HG03139 (cell line): ENCODE results near the gene HBG2.
"Not testable (repeated sequence)": the region's sequence is repeated elsewhere in the genome, so short reads cannot be mapped to it uniquely, and the experiment has no call there.

Experiments used
- ATAC-seq: cut with Tn5 transposase; IDR thresholded peaks from one replicate; pipeline ENCODE4 v1.9.1; 2021; ENCODE audit not compliant: unreplicated experiment

The HBG2 gene

GRCh38 chr11:5282628-5283027 lies 28.0 kb upstream of the HBG2 start:
- no peak for ATAC-seq

- ATAC-seq, result no peak
Observed at GRCh38 chr11:5281596-5281995, 27.0 kb upstream of the HBG2 start.

DNA sequence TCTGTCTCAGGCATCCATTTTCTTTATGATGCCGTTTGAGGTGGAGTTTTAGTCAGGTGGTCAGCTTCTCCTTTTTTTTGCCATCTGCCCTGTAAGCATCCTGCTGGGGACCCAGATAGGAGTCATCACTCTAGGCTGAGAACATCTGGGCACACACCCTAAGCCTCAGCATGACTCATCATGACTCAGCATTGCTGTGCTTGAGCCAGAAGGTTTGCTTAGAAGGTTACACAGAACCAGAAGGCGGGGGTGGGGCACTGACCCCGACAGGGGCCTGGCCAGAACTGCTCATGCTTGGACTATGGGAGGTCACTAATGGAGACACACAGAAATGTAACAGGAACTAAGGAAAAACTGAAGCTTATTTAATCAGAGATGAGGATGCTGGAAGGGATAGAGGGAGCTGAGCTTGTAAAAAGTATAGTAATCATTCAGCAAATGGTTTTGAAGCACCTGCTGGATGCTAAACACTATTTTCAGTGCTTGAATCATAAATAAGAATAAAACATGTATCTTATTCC lies 26.1 kb upstream of the HBG2 start:
- ATAC-seq, result peak; percentile 96

DNA sequence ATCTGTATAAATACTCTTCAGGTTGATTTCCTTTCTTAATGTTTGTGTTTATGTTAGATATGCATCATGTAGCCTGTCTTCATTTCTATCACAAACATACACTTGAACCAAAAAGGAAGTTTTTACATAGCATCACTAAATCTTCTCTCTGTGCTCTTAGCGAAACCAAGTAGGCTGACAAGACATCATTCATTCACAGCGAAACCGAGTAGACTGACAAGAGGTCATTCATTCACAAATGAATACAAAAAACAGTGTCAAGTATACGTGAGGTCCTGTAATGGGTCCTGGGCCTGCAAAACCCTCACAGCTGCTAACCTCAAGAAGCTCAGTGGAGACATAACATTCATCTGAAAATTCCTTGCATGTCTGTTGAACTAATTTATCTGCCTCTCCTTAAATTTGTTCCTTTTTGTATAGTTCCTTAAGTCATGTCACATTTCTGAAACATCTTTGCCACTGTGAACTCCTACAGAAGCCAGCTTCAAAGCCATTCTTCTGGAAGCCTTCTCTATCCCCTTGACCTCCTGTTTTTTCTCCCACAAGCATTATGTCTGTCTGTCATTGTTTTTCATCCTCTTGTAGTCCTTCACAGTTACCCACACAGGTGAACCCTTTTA lies 25.0 kb upstream of the HBG2 start:
- no peak for ATAC-seq

DNA sequence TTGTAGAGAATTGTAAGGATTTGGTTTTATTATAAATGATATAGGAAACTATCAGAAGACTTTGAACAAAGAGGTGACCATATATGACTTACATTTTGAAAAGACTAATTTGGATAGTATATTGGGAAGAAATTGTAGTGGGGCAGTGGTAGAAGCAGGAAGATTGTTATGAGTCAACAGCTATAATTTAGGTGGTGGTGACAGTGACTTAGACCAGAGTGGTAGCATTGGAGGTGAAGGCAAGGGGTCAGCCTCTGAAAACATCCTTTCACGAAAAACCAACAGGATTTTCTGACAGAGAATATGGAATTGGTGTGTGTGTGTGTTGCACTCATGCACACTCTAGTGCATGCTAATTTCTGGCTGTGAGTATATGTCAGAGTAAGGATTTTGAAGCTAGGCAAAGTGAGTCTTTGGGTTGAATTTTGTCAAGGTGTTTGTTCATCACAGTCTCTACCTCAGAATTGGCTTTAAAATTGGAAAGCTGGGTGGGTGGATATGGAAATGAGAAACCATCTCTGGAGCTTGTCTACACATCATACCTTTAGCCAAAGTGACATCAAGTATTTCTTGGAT lies 23.3 kb upstream of the HBG2 start:
- ATAC-seq, result peak; percentile 34

DNA sequence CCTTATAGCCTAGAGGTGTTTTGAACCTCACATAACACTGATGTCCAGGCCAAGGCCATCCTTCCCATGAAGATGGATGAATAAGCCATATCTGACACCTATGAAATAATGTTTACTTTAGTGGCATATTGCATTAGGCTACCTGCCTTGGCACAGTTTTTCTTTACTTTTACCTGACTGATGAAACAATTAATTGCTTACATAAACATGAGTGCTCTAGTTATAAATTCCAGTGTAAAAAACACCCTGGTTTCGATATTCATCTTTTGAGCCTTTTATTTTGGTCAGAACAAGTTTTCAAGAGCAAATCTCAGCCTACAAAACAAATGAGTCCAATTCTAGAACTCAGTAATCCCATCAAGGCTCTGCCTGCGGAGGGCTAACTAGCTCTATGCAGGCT lies 22.1 kb upstream of the HBG2 start:
- no peak for ATAC-seq

- no peak for ATAC-seq
Observed at GRCh38 chr11:5275369-5276110, 21.0 kb upstream of the HBG2 start.

- ATAC-seq, result no peak
Observed at GRCh38 chr11:5274395-5274794, 19.8 kb upstream of the HBG2 start.

DNA sequence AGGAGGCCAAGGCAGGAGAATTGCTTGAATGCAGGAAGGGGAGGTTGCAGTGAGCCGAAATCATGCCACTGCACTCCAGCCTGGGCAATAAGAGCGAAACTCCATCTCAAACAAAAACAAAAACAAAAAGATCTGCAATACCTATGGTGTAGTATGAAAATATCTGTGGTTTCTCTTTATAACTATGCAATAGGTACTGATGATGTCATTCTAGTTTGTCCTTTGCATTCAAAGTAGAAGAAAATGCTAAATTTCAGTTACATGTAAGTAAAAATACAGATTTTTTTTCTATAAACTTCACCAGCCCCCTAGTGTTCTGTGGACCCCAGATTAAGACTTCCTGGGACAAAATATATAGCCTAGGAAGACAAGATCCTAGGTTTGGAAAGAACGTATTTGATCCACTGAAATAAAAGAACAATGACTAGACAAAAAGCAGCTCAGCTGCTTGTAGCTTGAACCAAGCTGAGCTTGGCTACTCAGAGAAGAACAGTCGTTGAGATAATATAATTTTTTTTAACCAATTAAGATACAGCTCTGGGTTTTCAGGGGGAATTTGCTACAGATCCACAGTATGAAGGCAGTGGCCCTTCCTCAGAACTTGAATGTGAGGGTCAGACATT lies 17.9 kb upstream of the HBG2 start:
- ATAC-seq, result no peak

DNA sequence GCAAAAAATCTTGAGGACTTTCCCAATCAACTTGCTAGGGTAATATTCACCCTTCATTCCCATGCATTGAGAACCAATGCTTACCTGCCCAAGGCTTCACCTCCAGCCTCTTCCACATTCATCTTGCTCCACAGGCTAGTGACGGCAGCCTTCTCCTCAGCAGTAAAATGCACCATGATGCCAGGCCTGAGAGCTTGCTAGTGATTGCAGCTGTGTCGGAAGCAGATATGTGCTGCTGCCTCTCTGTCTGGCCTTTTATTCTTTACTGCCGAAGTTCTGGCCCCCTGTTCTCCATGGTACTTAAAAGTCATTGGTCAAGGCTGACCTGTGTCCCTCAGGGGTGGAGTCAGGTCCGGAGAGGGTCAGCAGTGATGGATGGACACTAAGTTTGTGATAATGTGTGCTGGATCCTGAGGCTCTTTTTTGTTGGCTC lies 15.2 kb upstream of the HBG2 start, which contains the start of gene HBE1:
TSS of gene HBE1 (minus strand) at position 231 of the 433 bp plus-strand sequence. CDS start at position 176, 55 bp downstream.
- no peak for ATAC-seq

DNA sequence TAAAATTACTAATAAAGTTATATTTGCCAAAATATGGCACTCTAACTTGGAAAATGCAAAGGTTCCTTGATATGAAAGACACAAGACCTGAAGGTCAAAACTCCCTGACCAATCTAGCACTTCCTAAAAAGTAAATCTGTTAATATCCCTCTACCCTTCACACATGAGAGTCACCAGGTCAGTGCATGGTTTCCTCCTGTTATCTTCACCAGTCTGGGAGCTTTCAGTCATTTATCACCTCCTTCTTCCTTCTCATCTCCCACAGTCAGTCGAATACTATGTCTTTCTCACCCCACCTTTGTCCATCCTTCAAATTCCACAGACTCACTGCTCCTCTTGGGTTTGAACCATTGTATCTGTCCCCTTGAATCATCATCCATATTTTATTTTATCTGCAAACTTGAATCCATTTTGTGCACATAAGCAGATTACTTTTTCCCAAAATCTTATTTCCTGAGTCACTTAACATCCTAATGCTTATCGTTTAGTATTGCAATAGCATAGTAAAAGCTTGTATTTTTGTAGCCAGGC lies 12.5 kb upstream of the HBG2 start:
- ATAC-seq, result no peak

GRCh38 chr11:5266609-5267008 lies 12.0 kb upstream of the HBG2 start:
- ATAC-seq, result no peak

GRCh38 chr11:5265832-5266231 lies 11.3 kb upstream of the HBG2 start:
- ATAC-seq, result no peak

DNA sequence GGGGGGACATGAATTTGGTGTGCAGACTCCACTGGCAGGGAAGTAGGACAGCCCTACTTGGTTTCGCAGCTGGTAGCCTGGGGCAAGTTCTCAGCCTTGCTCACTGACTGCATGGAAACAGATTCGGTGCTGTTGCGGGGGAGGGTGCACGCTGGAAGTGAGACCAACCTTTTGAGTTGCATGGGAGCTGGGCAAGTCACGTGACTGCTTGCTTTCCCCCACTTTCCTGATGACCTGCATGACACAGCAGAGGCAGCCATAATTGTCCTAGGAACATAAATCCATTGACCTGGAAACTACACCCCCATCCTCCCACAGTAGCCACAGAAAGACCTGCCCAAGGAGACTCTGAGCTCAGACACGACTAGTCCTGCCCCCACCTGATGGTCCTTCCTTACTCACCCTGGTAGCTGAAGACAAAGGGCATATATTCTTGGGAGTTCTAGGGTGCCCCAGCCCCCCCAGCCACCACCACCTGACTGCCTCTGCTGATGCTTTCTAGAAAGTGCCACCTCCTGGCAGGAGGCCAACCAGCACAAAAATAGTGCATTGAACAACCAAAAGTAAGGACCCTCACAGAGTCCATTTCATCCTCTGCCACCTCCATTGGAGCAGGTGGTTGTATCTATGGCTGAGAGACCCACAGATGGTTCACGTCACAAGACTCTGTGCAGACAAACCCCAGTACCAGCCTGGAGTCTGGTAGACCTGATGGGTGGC lies 4.1 kb upstream of the HBG2 start:
- ATAC-seq, result no peak

DNA sequence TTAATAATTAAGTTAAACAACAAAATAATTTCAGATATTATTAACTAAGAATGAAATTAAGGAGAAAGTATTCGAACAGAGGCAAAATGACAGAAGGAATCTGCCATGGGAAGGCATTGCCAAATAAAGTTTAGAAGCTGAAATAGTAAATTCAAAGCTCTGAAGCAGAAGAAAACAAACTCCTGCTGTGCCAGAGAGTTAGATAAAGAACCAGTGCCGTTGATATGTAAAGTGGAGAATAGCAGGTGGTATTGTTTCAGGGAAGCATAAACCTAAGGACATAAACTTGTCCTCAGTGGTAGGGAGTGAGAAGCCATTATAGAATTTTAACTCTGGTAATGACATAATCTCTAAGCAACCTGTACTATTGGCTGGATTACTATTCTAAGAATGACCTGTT lies 2.7 kb upstream of the HBG2 start:
- no peak for ATAC-seq

DNA sequence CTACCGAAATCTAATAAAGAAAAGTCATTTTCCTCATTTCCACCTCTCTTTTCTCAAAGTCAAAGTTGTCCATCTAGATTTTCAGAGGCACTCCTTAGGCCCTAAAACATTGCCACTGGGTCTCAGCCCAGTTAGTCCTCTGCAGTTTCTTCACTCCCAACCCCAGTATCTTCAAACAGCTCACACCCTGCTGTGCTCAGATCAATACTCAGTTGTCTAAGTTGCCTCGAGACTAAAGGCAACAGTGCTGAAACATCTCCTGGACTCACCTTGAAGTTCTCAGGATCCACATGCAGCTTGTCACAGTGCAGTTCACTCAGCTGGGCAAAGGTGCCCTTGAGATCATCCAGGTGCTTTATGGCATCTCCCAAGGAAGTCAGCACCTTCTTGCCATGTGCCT lies 558 bp downstream of the HBG2 start:
- ATAC-seq, result not testable (repeated sequence)

GRCh38 chr11:5253440-5253839 lies 1.1 kb downstream of the HBG2 start:
- ATAC-seq, result not testable (repeated sequence)

DNA sequence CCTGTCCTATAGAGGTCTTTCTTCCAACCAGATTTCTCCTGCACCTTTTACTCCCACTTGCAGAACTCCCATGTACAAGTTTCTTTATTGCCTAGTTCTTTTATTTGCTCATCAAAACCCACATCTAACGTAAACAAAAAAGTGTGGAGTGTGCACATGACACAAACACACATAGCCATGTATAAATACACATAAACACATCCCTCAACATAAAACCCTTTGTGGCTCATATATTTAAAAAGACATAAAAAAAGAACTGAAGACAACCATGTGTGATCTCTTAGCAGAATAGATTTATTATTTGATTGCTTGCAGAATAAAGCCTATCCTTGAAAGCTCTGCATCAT lies 1.7 kb downstream of the HBG2 start:
- no peak for ATAC-seq

- no peak for ATAC-seq
Observed at GRCh38 chr11:5252192-5252918, 2.2 kb downstream of the HBG2 start.

GRCh38 chr11:5251746-5252145 lies 2.8 kb downstream of the HBG2 start:
- no peak for ATAC-seq
